Panc1 (cell line): Measurements from ENCODE around the gene ADGRG7. TPM values are rescaled to one million over a fixed set of nuclear protein-coding genes. Genes with fewer than 3 reads are reported as not detected.

Experiments
- ATAC-seq: fragments of 200-7000 bp; cut with Tn5 transposase; 2 replicates; pipeline ENCODE4 v1.9.1; 2020; ENCODE audit warnings: mild to moderate bottlenecking, moderate library complexity
- BruUV-seq: library from RNA; stranded (reverse); fragments of 400-500 nt; replicated peaks from 2 replicates; lab custom pipeline; 2021; lab: Mats Ljungman, UMichigan
- CTCF ChIA-PET: fragments of 300-600 bp; sonication (Branson Sonifier 250); formaldehyde crosslinking; loops from one replicate; lab custom pipeline; 2022; ENCODE audit warnings: antibody characterized with exemption; lab: Charles Lee
- POLR2A ChIA-PET: fragments of 300-600 bp; sonication (Branson Sonifier 250); formaldehyde crosslinking; loops from one replicate; lab custom pipeline; 2022; ENCODE audit warnings: antibody characterized with exemption; lab: Charles Lee
- DNase-seq: peaks from one replicate; pipeline ENCODE4 v3.0.0-alpha.2; 2010; ENCODE audit warnings: low read depth, low spot score
- H3K27ac ChIP-seq: 2 replicates; pipeline ENCODE4 v1.5.1; 2011; ENCODE audit warnings: mild to moderate bottlenecking, low read length, inconsistent platforms
- H3K27me3 ChIP-seq: fragments of 200-500 bp; sonication (Bioruptor generic); 2 replicates; pipeline ENCODE4 v1.6.0; 2014; ENCODE audit warnings: low read length, inconsistent platforms; ENCODE audit not compliant: control insufficient read depth, insufficient read depth
- H3K36me3 ChIP-seq: fragments of 200-500 bp; sonication (Bioruptor generic); 2 replicates; pipeline ENCODE4 v1.5.1; 2014; ENCODE audit warnings: inconsistent platforms, mild to moderate bottlenecking, low read length, moderate library complexity; ENCODE audit not compliant: control insufficient read depth, insufficient read depth
- H3K4me1 ChIP-seq: 2 replicates; pipeline ENCODE4 v1.5.1; 2011; ENCODE audit warnings: inconsistent platforms, mild to moderate bottlenecking, low read length, moderate library complexity; ENCODE audit not compliant: control insufficient read depth, insufficient read depth
- H3K4me3 ChIP-seq, 2 experiments: 2 replicates each; pipeline ENCODE4 v1.5.1; 2011 to 2012; ENCODE audit warnings: low read depth in 2 of 2, low read length in 2 of 2, mild to moderate bottlenecking in 2 of 2, inconsistent platforms in 1 of 2, moderate library complexity in 1 of 2
- H3K9me3 ChIP-seq: fragments of 200-500 bp; sonication (Bioruptor generic); 2 replicates; pipeline ENCODE4 v1.5.1; 2014; ENCODE audit warnings: low read depth, mild to moderate bottlenecking, inconsistent platforms, low read length, moderate library complexity; ENCODE audit not compliant: control insufficient read depth, insufficient read depth
- POLR2AphosphoS5 ChIP-seq: IDR thresholded peaks from 2 replicates; pipeline ENCODE4 v1.6.1; 2012; ENCODE audit warnings: mild to moderate bottlenecking, low read depth, low read length, moderate library complexity
- SIN3A ChIP-seq: IDR thresholded peaks from 2 replicates; pipeline ENCODE4 v1.6.1; 2012; ENCODE audit warnings: low read depth, mild to moderate bottlenecking, low read length, moderate library complexity, borderline replicate concordance; ENCODE audit not compliant: insufficient read depth
- TCF7L2 ChIP-seq: IDR thresholded peaks from 2 replicates; pipeline ENCODE4 v1.6.1; 2011; ENCODE audit warnings: mild to moderate bottlenecking, low read depth, low read length, inconsistent platforms
- in situ Hi-C: cut with HindIII; loops from 2 replicates; pipeline ENCODE4 v1.10.0; 2016; ENCODE audit warnings: low sequenced_read_pairs, low pct_unique_long_range_greater_than_20kb
- intact Hi-C: fragments of 100-400 bp; cut with micrococcal nuclease; formaldehyde crosslinking; loops from one replicate; pipeline ENCODE4 v1.10.0; 2022; ENCODE audit not compliant: unreplicated experiment
- total RNA-seq: library from RNA; stranded (reverse); gene quantifications from one replicate; pipeline ENCODE4 v1.2.1, GENCODE V29; 2021; ENCODE audit not compliant: unreplicated experiment
- TF ChIP-seq, protein P1 (sequence below): fragments of 450-650 bp; IDR thresholded peaks from 2 replicates; pipeline ENCODE4 v1.5.1; 2017; ENCODE audit warnings: mild to moderate bottlenecking
- TF ChIP-seq, protein P2 (sequence below), 2 experiments: IDR thresholded peaks; 2 replicates each; pipeline ENCODE4 v1.6.1; 2011 to 2012; ENCODE audit warnings: low read depth in 2 of 2, control low read depth in 1 of 2, low read length in 1 of 2, mild to moderate bottlenecking in 1 of 2, moderate library complexity in 1 of 2; ENCODE audit not compliant: insufficient read depth in 1 of 2

The ADGRG7 gene
- total RNA-seq, 1 experiment from 2014 or later: not detected

DNA sequence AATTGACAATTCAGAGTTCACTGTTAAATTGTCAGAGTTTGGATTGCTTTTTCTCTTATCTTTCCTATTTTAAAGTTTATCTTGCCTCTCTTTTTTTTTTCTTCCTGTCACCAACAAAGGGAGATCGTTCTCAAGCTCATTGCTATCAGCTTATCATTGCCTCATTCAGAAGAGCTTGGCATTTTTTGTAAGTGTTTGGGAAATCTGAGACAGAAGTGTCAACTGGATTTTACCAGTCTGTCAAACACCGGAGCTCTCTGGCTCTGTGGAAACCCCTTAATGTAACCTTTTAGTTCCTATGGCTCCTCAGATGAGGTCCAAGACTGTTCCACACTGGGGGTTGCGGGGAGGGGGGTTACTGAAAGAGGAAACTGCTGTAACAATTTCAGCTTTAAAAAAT is 89.3 kb downstream of the ADGRG7 start:
- in situ Hi-C loops (no loop called here), intact Hi-C loops (no loop called here)
- Histone ChIP-seq H3K4me3 (no peak overlapping the region), H3K4me1 (no peaks in the 10 kb centered on the region), H3K27me3 (peaks cover 20% of the 10 kb centered on the region; the same call in 1 of the 2 replicates), H3K27ac (no peak overlapping the region), H3K9me3 (no peaks in the 10 kb centered on the region), H3K36me3 (no peaks in the 10 kb centered on the region)
- no TSS peak for BruUV-seq
- ChIA-PET POLR2A (no interaction called here), CTCF (no interaction called here)
- DNase-seq (no peak), ATAC-seq (no peak)
- TF ChIP-seq SIN3A (no peak), TCF7L2 (no peak), POLR2AphosphoS5 (no peak)
- TF ChIP-seq, protein P1, sequence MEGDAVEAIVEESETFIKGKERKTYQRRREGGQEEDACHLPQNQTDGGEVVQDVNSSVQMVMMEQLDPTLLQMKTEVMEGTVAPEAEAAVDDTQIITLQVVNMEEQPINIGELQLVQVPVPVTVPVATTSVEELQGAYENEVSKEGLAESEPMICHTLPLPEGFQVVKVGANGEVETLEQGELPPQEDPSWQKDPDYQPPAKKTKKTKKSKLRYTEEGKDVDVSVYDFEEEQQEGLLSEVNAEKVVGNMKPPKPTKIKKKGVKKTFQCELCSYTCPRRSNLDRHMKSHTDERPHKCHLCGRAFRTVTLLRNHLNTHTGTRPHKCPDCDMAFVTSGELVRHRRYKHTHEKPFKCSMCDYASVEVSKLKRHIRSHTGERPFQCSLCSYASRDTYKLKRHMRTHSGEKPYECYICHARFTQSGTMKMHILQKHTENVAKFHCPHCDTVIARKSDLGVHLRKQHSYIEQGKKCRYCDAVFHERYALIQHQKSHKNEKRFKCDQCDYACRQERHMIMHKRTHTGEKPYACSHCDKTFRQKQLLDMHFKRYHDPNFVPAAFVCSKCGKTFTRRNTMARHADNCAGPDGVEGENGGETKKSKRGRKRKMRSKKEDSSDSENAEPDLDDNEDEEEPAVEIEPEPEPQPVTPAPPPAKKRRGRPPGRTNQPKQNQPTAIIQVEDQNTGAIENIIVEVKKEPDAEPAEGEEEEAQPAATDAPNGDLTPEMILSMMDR: no peak
- TF ChIP-seq, protein P2, sequence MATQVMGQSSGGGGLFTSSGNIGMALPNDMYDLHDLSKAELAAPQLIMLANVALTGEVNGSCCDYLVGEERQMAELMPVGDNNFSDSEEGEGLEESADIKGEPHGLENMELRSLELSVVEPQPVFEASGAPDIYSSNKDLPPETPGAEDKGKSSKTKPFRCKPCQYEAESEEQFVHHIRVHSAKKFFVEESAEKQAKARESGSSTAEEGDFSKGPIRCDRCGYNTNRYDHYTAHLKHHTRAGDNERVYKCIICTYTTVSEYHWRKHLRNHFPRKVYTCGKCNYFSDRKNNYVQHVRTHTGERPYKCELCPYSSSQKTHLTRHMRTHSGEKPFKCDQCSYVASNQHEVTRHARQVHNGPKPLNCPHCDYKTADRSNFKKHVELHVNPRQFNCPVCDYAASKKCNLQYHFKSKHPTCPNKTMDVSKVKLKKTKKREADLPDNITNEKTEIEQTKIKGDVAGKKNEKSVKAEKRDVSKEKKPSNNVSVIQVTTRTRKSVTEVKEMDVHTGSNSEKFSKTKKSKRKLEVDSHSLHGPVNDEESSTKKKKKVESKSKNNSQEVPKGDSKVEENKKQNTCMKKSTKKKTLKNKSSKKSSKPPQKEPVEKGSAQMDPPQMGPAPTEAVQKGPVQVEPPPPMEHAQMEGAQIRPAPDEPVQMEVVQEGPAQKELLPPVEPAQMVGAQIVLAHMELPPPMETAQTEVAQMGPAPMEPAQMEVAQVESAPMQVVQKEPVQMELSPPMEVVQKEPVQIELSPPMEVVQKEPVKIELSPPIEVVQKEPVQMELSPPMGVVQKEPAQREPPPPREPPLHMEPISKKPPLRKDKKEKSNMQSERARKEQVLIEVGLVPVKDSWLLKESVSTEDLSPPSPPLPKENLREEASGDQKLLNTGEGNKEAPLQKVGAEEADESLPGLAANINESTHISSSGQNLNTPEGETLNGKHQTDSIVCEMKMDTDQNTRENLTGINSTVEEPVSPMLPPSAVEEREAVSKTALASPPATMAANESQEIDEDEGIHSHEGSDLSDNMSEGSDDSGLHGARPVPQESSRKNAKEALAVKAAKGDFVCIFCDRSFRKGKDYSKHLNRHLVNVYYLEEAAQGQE (IDR thresholded peaks at IDR 0.05; ENCODE audit: insufficient read depth in 1 of 2, low read depth in 2 of 2, low read length in 1 of 2): no peak

DNA sequence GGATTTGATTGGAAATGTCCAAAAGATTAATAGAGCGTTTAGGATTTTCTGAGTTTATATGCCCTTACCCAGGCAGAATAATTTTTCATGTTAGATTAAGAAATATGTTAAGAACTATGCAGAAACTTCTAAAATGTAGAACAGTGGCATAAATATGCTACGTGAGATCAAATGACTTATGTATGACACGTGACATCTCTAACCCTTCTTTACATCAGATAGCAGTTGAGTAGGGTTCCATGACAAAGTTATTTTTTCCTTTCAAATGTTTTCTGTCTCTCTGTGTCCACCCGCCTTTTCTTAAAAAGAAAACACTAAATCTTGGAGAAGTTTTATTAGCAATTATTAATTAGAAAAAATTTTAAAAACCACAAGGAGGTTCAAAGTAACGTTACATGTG is 91.3 kb downstream of the ADGRG7 start:
- BruUV-seq: no TSS peak
- Histone ChIP-seq H3K4me3 (no peak overlapping the region), H3K9me3 (no peaks in the 10 kb centered on the region), H3K36me3 (no peaks in the 10 kb centered on the region), H3K27me3 (peaks cover 9% of the 10 kb centered on the region), H3K4me1 (no peaks in the 10 kb centered on the region), H3K27ac (no peak overlapping the region)
- in situ Hi-C loops (no loop called here), intact Hi-C loops (no loop called here)
- DNase-seq (no peak), ATAC-seq (no peak)
- TF ChIP-seq SIN3A (no peak), POLR2AphosphoS5 (no peak), TCF7L2 (no peak)
- TF ChIP-seq, protein P1: no peak
- TF ChIP-seq, protein P2 (IDR thresholded peaks at IDR 0.05; ENCODE audit: insufficient read depth in 1 of 2, low read depth in 2 of 2, low read length in 1 of 2): no peak
- ChIA-PET CTCF (no interaction called here), POLR2A (no interaction called here)
